WTC11 (cell line): ENCODE results near the gene SH3BP5L. TPM values are rescaled to one million over a fixed set of nuclear protein-coding genes. Genes with fewer than 3 reads are reported as not detected.

Source experiments
- ATAC-seq: fragments of 200-7000 bp; cut with Tn5 transposase; 2 replicates; pipeline ENCODE4 v1.10.0; 2021; ENCODE audit warnings: mild to moderate bottlenecking, moderate library complexity
- CTCF ChIA-PET: fragments of 300-600 bp; sonication (Branson Sonifier 250); formaldehyde crosslinking; loops from one replicate; lab custom pipeline; 2021; ENCODE audit warnings: antibody characterized with exemption; lab: Charles Lee
- POLR2A ChIA-PET: fragments of 350-600 bp; sonication (Branson Sonifier 250); formaldehyde crosslinking; loops from one replicate; lab custom pipeline; 2021; ENCODE audit warnings: antibody characterized with exemption; lab: Charles Lee
- DNase-seq: peaks from one replicate; pipeline ENCODE4 v3.0.0; 2021; ENCODE audit warnings: low spot score
- H3K27ac Mint-ChIP-seq: 2 replicates; pipeline ENCODE4 v1.8.0; 2021; ENCODE audit warnings: mixed read lengths
- H3K27me3 Mint-ChIP-seq: 2 replicates; pipeline ENCODE4 v1.8.0; 2021; ENCODE audit warnings: low read depth, mild to moderate bottlenecking, moderate library complexity, mixed read lengths
- H3K36me3 Mint-ChIP-seq: 2 replicates; pipeline ENCODE4 v1.8.0; 2021; ENCODE audit warnings: mixed read lengths
- H3K4me1 Mint-ChIP-seq: 2 replicates; pipeline ENCODE4 v1.8.0; 2022; ENCODE audit warnings: mixed read lengths
- H3K4me3 Mint-ChIP-seq: 2 replicates; pipeline ENCODE4 v1.8.0; 2021; ENCODE audit warnings: mild to moderate bottlenecking, moderate library complexity, mixed read lengths
- H3K9me3 Mint-ChIP-seq: 2 replicates; pipeline ENCODE4 v1.8.0; 2021; ENCODE audit warnings: mixed read lengths
- FOXP1 ChIP-seq: sonication (generic); formaldehyde crosslinking; IDR thresholded peaks from 2 replicates; pipeline ENCODE4 v1.8.0; 2022; ENCODE audit warnings: missing genetic modification reagents, mild to moderate bottlenecking, moderate library complexity, borderline replicate concordance
- HMGA2 ChIP-seq: fragments of 250-450 bp; sonication (Bioruptor Pico); IDR thresholded peaks from 2 replicates; pipeline ENCODE4 v1.4.0; 2021; ENCODE audit warnings: mild to moderate bottlenecking, moderate library complexity
- IRF2 ChIP-seq: sonication (generic); formaldehyde crosslinking; IDR thresholded peaks from 2 replicates; pipeline ENCODE4 v1.8.0; 2022; ENCODE audit warnings: low read depth, missing genetic modification reagents, borderline replicate concordance
- KAT7 ChIP-seq: sonication (generic); formaldehyde crosslinking; IDR thresholded peaks from 2 replicates; pipeline ENCODE4 v1.8.1; 2023; ENCODE audit warnings: missing genetic modification reagents, mild to moderate bottlenecking, borderline replicate concordance
- NFATC4 ChIP-seq: fragments of 250-450 bp; sonication (Bioruptor Pico); IDR thresholded peaks from 2 replicates; pipeline ENCODE4 v1.9.0; 2021; ENCODE audit warnings: mild to moderate bottlenecking
- NFYB ChIP-seq: sonication (generic); formaldehyde crosslinking; conservative IDR thresholded peaks from 2 replicates; pipeline ENCODE4 v1.8.0; 2022; ENCODE audit warnings: low read depth, missing genetic modification reagents
- RORB ChIP-seq: fragments of 250-450 bp; sonication (Bioruptor Pico); IDR thresholded peaks from 2 replicates; pipeline ENCODE4 v1.9.0; 2021; ENCODE audit warnings: mild to moderate bottlenecking
- ZNF219 ChIP-seq: sonication (generic); formaldehyde crosslinking; IDR thresholded peaks from 2 replicates; pipeline ENCODE4 v1.8.0; 2023; ENCODE audit warnings: missing genetic modification reagents, mild to moderate bottlenecking, borderline replicate concordance
- ZNF232 ChIP-seq: sonication (generic); formaldehyde crosslinking; IDR thresholded peaks from 2 replicates; pipeline ENCODE4 v1.8.0; 2022; ENCODE audit warnings: mild to moderate bottlenecking, missing genetic modification reagents
- ZNF317 ChIP-seq: sonication (generic); formaldehyde crosslinking; IDR thresholded peaks from 2 replicates; pipeline ENCODE4 v1.8.1; 2023; ENCODE audit warnings: low read depth, mild to moderate bottlenecking, moderate library complexity, missing genetic modification reagents, borderline replicate concordance
- ZNF416 ChIP-seq: fragments of 250-450 bp; sonication (Bioruptor Pico); IDR thresholded peaks from 2 replicates; pipeline ENCODE4 v1.9.0; 2021; ENCODE audit warnings: mild to moderate bottlenecking, inconsistent platforms
- total RNA-seq: library from RNA; stranded (reverse); gene quantifications from 3 replicates; pipeline ENCODE4 v1.2.3, GENCODE V29; 2021
- TF ChIP-seq, protein P1 (sequence below): fragments of 250-450 bp; sonication (Bioruptor Pico); IDR thresholded peaks from 2 replicates; pipeline ENCODE4 v1.8.0; 2021; ENCODE audit warnings: mild to moderate bottlenecking
- TF ChIP-seq, protein P2 (sequence below): sonication (generic); formaldehyde crosslinking; conservative IDR thresholded peaks from 2 replicates; pipeline ENCODE4 v1.8.1; 2022; ENCODE audit warnings: mild to moderate bottlenecking, missing genetic modification reagents
- TF ChIP-seq, protein P3 (sequence below): sonication (generic); formaldehyde crosslinking; IDR thresholded peaks from 2 replicates; pipeline ENCODE4 v1.8.1; 2023; ENCODE audit warnings: mild to moderate bottlenecking, missing genetic modification reagents, moderate library complexity
- TF ChIP-seq, protein P4 (sequence below): sonication (generic); formaldehyde crosslinking; IDR thresholded peaks from 2 replicates; pipeline ENCODE4 v1.8.0; 2022; ENCODE audit warnings: mild to moderate bottlenecking, missing genetic modification reagents
- TF ChIP-seq, protein P5 (sequence below): fragments of 250-450 bp; sonication (Bioruptor Pico); conservative IDR thresholded peaks from 2 replicates; pipeline ENCODE4 v1.9.0; 2021; ENCODE audit warnings: mild to moderate bottlenecking
- TF ChIP-seq, protein P6 (sequence below): sonication (generic); formaldehyde crosslinking; IDR thresholded peaks from 2 replicates; pipeline ENCODE4 v1.8.1; 2022; ENCODE audit warnings: missing genetic modification reagents, borderline replicate concordance
- TF ChIP-seq, protein P7 (sequence below): sonication (generic); formaldehyde crosslinking; IDR thresholded peaks from 2 replicates; pipeline ENCODE4 v1.8.0; 2022; ENCODE audit warnings: mild to moderate bottlenecking, missing genetic modification reagents

SH3BP5L gene
- total RNA-seq, 1 experiment from 2014 or later, result 32.9 TPM

DNA sequence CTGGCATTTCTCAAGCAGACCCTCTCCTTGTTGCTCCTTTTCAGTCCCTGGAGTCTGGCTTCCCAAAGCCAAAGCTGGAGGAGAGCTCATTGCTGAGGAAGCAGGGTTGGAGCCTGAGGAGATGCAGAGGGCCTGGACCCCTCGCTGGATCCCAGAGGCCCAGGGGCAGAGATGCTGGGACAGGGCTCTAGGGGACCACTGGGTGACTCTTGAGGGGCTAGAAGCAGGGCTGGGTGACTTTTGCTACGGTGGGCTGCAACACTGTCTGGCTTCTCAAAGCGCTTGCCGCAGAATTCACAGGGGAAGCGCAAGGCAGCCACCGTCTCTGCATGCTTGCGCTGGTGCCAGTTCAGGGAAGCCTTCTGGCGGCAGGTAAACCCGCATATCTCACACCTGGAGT lies 24.4 kb upstream of the SH3BP5L start (continued):
- TF ChIP-seq, protein P1, sequence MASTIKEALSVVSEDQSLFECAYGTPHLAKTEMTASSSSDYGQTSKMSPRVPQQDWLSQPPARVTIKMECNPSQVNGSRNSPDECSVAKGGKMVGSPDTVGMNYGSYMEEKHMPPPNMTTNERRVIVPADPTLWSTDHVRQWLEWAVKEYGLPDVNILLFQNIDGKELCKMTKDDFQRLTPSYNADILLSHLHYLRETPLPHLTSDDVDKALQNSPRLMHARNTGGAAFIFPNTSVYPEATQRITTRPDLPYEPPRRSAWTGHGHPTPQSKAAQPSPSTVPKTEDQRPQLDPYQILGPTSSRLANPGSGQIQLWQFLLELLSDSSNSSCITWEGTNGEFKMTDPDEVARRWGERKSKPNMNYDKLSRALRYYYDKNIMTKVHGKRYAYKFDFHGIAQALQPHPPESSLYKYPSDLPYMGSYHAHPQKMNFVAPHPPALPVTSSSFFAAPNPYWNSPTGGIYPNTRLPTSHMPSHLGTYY, result no peak
- TF ChIP-seq, protein P2, sequence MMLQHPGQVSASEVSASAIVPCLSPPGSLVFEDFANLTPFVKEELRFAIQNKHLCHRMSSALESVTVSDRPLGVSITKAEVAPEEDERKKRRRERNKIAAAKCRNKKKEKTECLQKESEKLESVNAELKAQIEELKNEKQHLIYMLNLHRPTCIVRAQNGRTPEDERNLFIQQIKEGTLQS (CRISPR knock-in tag), result no peak
- TF ChIP-seq FOXP1 (CRISPR knock-in tag), result no peak

DNA sequence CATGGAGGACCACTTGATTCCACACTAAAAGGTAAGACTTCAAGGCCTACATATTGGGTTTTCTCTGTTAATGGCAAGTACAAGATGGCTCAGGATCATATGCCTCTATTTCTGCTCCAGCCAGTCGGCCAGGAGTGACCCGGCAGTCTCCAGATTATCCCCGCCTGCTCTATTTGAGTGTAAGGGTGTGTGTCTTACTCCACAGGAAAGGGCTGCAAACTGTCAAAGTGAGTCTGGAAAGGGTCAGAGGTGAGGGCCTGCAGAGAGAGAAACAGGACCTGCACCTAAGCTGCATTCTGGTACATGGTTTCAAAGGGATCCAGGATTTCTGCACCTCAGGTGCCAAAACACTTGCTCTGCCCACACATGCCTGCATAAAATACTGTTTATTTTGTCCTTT lies 23.9 kb upstream of the SH3BP5L start:
- no peak overlapping the region for H3K4me3 Mint-ChIP-seq
- peaks cover 22% of the 10 kb centered on the region for H3K36me3 Mint-ChIP-seq
- no peak for ATAC-seq
- no peaks in the 10 kb centered on the region for H3K9me3 Mint-ChIP-seq
- ChIA-PET CTCF (interaction anchor here (2.7 kb wide), 1 partner anchor 8 kb away, joined by 13 read pairs; no protein-coding TSS in a partner anchor), POLR2A (no interaction called here)
- no peaks in the 10 kb centered on the region for H3K27me3 Mint-ChIP-seq
- TF ChIP-seq, protein P3, sequence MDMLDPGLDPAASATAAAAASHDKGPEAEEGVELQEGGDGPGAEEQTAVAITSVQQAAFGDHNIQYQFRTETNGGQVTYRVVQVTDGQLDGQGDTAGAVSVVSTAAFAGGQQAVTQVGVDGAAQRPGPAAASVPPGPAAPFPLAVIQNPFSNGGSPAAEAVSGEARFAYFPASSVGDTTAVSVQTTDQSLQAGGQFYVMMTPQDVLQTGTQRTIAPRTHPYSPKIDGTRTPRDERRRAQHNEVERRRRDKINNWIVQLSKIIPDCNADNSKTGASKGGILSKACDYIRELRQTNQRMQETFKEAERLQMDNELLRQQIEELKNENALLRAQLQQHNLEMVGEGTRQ (CRISPR knock-in tag), result no peak
- TF ChIP-seq ZNF416 (no peak), ZNF232 (CRISPR knock-in tag) (no peak), RORB (no peak), ZNF317 (no peak), NFATC4 (CRISPR knock-in tag) (no peak)
- TF ChIP-seq, protein P4, sequence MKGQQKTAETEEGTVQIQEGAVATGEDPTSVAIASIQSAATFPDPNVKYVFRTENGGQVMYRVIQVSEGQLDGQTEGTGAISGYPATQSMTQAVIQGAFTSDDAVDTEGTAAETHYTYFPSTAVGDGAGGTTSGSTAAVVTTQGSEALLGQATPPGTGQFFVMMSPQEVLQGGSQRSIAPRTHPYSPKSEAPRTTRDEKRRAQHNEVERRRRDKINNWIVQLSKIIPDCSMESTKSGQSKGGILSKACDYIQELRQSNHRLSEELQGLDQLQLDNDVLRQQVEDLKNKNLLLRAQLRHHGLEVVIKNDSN, result no peak
- TF ChIP-seq, protein P5, sequence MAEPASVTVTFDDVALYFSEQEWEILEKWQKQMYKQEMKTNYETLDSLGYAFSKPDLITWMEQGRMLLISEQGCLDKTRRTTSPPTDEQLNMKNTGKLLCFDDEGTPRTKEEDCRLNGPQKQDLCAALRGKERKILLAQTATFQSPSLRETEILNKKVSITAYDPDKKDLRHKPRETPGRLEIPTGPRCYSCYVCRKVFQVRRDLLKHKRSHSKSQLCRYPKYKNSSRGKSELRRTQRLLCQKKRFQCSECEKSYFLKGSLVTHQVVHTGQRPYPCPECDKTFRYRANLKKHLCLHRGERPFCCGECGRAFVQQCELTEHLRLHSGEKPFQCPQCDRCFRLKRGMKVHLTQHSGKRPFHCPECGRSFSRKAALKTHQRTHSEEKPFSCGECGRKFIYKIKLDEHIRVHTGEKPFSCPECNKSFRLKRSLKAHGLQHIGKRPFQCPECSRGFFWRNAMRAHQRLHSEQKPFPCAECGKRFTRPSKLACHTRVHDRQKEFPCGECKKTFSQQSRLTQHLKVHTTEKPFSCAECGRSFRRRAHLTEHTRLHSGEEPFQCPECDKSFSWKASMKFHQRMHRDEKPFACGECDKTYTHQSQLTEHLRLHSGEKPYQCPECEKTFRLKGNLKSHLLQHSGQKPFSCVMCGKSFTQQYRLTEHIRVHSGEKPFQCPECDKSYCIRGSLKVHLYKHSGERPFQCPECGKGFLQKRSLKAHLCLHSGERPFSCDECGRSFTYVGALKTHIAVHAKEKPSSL, result no peak
- no peaks in the 10 kb centered on the region for H3K4me1 Mint-ChIP-seq
- 0 out of 2 replicates have a peak overlapping the region, but pooled peaks have one; percentile 44 for H3K27ac Mint-ChIP-seq
- no peak for DNase-seq

DNA sequence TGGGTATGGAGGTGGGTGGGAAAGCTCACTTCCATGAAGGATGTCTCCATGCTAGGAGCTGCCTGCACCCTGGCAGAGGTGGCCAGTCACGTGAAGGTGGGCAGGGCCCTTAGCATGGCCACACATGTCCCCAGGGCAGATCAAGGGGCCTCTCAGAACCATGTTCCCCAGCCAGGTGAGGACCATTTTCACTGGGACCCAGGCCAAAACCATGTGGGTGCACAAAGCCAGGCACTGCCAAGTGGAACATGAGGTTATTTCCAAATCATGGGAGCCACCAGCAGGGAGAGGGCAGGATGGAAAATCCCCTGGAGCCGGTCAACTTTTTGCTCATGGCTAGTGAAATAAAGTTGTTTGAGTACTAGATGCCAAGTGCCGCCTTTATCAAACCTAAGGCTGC lies 23.4 kb upstream of the SH3BP5L start:
- Mint-ChIP-seq H3K9me3 (no peaks in the 10 kb centered on the region), H3K27ac (no peak overlapping the region; the same call in 1 of the 2 replicates), H3K4me1 (no peaks in the 10 kb centered on the region), H3K27me3 (no peaks in the 10 kb centered on the region), H3K36me3 (peaks cover 25% of the 10 kb centered on the region)
- ATAC-seq (no peak), DNase-seq (no peak)
- POLR2A ChIA-PET, result no interaction called here
- no peak for TF ChIP-seq IRF2 (CRISPR knock-in tag)
- TF ChIP-seq, all 79 proteins: peak for 0
- no peak overlapping the region for H3K4me3 Mint-ChIP-seq
- CTCF ChIA-PET, result no interaction called here

DNA sequence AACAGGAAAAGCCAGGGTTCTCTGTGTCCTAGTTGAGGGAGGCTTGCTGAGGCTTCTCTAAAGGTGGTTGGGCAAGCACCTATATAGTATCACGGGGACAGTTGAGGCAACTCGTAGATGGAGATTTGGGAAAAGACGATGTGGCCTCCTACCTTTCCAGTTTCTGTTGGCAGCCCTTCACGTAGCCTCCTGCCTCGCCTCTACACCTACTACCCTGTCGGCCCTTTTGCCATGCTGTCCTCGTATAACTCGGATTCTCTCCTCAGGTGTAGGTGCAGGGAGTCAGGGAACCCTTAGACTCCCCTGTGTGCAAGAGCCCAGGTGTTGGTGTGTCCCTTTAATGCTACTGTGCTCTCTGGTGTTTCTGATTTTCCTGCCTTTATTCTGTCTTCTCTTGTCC lies 22.9 kb upstream of the SH3BP5L start:
- POLR2A ChIA-PET, result no interaction called here
- H3K4me3 Mint-ChIP-seq, result no peak overlapping the region
- no peaks in the 10 kb centered on the region for H3K4me1 Mint-ChIP-seq
- no peak overlapping the region; the same call in 1 of the 2 replicates for H3K27ac Mint-ChIP-seq
- H3K9me3 Mint-ChIP-seq, result no peaks in the 10 kb centered on the region
- no peak for ATAC-seq
- DNase-seq, result no peak
- peaks cover 25% of the 10 kb centered on the region for H3K36me3 Mint-ChIP-seq
- no peaks in the 10 kb centered on the region for H3K27me3 Mint-ChIP-seq
- CTCF ChIA-PET, result interaction anchor here (2.4 kb wide), 1 partner anchor 10 kb away, joined by 9 read pairs; the partner anchor contains the start of gene ZNF692
- TF ChIP-seq HMGA2 (CRISPR knock-in tag) (no peak), NFYB (CRISPR knock-in tag) (no peak), KAT7 (CRISPR knock-in tag) (no peak), ZNF219 (no peak), RORB (no peak), NFATC4 (CRISPR knock-in tag) (no peak)
- TF ChIP-seq, protein P6, sequence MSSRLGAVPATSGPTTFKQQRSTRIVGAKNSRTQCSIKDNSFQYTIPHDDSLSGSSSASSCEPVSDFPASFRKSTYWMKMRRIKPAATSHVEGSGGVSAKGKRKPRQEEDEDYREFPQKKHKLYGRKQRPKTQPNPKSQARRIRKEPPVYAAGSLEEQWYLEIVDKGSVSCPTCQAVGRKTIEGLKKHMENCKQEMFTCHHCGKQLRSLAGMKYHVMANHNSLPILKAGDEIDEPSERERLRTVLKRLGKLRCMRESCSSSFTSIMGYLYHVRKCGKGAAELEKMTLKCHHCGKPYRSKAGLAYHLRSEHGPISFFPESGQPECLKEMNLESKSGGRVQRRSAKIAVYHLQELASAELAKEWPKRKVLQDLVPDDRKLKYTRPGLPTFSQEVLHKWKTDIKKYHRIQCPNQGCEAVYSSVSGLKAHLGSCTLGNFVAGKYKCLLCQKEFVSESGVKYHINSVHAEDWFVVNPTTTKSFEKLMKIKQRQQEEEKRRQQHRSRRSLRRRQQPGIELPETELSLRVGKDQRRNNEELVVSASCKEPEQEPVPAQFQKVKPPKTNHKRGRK, result no peak
- TF ChIP-seq, protein P2 (CRISPR knock-in tag), result no peak
- TF ChIP-seq, protein P7, sequence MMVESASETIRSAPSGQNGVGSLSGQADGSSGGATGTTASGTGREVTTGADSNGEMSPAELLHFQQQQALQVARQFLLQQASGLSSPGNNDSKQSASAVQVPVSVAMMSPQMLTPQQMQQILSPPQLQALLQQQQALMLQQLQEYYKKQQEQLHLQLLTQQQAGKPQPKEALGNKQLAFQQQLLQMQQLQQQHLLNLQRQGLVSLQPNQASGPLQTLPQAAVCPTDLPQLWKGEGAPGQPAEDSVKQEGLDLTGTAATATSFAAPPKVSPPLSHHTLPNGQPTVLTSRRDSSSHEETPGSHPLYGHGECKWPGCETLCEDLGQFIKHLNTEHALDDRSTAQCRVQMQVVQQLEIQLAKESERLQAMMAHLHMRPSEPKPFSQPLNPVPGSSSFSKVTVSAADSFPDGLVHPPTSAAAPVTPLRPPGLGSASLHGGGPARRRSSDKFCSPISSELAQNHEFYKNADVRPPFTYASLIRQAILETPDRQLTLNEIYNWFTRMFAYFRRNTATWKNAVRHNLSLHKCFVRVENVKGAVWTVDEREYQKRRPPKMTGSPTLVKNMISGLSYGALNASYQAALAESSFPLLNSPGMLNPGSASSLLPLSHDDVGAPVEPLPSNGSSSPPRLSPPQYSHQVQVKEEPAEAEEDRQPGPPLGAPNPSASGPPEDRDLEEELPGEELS (CRISPR knock-in tag), result no peak
